Fibroblast of lung (primary cell): ENCODE results near the gene TLE6. TPM values are rescaled to one million over a fixed set of nuclear protein-coding genes. Genes with fewer than 3 reads are reported as not detected.

Experiments used
- DNase-seq, 2 donors: peaks; one replicate each; pipeline versions ENCODE4 v3.0.0 to v3.0.0-alpha.2; 2010; ENCODE audit warnings: low read depth in 2 of 2
- H2AFZ ChIP-seq: 2 replicates; pipeline ENCODE4 v1.5.1; 2012; ENCODE audit warnings: low read length, control low read depth, inconsistent platforms
- H3K27ac ChIP-seq: 2 replicates; pipeline ENCODE4 v1.5.1; 2011; ENCODE audit warnings: low read length, control low read depth; ENCODE audit not compliant: insufficient read depth
- H3K27me3 ChIP-seq: 2 replicates; pipeline ENCODE4 v1.5.1; 2011; ENCODE audit warnings: mild to moderate bottlenecking, low read length; ENCODE audit not compliant: control insufficient read depth, insufficient read depth
- H3K36me3 ChIP-seq: 2 replicates; pipeline ENCODE4 v1.5.1; 2011; ENCODE audit warnings: low read length; ENCODE audit not compliant: control insufficient read depth, insufficient read depth
- H3K4me1 ChIP-seq: 2 replicates; pipeline ENCODE4 v1.5.1; 2011; ENCODE audit warnings: low read length; ENCODE audit not compliant: control insufficient read depth, insufficient read depth; ENCODE audit errors: extremely low read depth
- H3K4me2 ChIP-seq: 2 replicates; pipeline ENCODE4 v1.5.1; 2011; ENCODE audit warnings: low read length, control low read depth; ENCODE audit not compliant: insufficient read depth; ENCODE audit errors: extremely low read depth
- H3K4me3 ChIP-seq, 4 experiments: fragments of 200-600 bp in 1 of 4; sonication (generic) in 1 of 4; replicated peaks in 1 of 4; 2 replicates each; pipeline ENCODE4 v1.5.1; 2011 to 2016; ENCODE audit warnings: low read length in 4 of 4, low read depth in 3 of 4, mild to moderate bottlenecking in 3 of 4, control low read depth in 2 of 4, inconsistent platforms in 1 of 4, mixed read lengths in 1 of 4; ENCODE audit not compliant: insufficient read depth in 1 of 4; ENCODE audit errors: control extremely low read depth in 1 of 4
- H3K79me2 ChIP-seq: 2 replicates; pipeline ENCODE4 v1.5.1; 2012; ENCODE audit warnings: mild to moderate bottlenecking, low read length, inconsistent platforms; ENCODE audit not compliant: control insufficient read depth, insufficient read depth
- H3K9ac ChIP-seq: 2 replicates; pipeline ENCODE4 v1.5.1; 2011; ENCODE audit warnings: mild to moderate bottlenecking, low read length, control low read depth; ENCODE audit not compliant: insufficient read depth
- H3K9me3 ChIP-seq: 2 replicates; pipeline ENCODE4 v1.5.1; 2012; ENCODE audit warnings: low read depth, low read length; ENCODE audit not compliant: control insufficient read depth, insufficient read depth
- H4K20me1 ChIP-seq: 2 replicates; pipeline ENCODE4 v1.5.1; 2011; ENCODE audit warnings: low read length; ENCODE audit not compliant: control insufficient read depth, insufficient read depth; ENCODE audit errors: extremely low read depth
- EZH2 ChIP-seq: IDR thresholded peaks from 2 replicates; pipeline ENCODE4 v1.5.1; 2012; ENCODE audit warnings: low read length, control low read depth, mild to moderate bottlenecking; ENCODE audit errors: missing control alignments
- polyA plus RNA-seq, 2 donors: library from polyadenylated mRNA; depleted of rRNA in 1 of 2; stranded (reverse) in 1 of 2; unstranded in 1 of 2; fragments of >200 nt; gene quantifications; 2 replicates each; pipeline ENCODE4 v1.2.1, GENCODE V29; 2011 to 2012; ENCODE audit warnings: missing spikeins in 1 of 2
- total RNA-seq: library from RNA; depleted of rRNA; stranded (reverse); fragments of >200 nt; gene quantifications from 2 replicates; pipeline ENCODE4 v1.2.1, GENCODE V29; 2014
- TF ChIP-seq, protein P1 (sequence below), 2 donors: IDR thresholded peaks in 1 of 2; conservative IDR thresholded peaks in 1 of 2; 1 replicate in 1 of 2; 2 replicates in 1 of 2; pipeline ENCODE4 v1.5.1; 2011 to 2012; ENCODE audit warnings: low read length in 2 of 2, control low read depth in 1 of 2, inconsistent platforms in 1 of 2, low read depth in 1 of 2, mild to moderate bottlenecking in 1 of 2

Gene TLE6
- total and polyA plus RNA-seq, 2 donors (not counting 1 experiment from before 2014, with no cell fraction given): 0.56 to 1.7 TPM

DNA sequence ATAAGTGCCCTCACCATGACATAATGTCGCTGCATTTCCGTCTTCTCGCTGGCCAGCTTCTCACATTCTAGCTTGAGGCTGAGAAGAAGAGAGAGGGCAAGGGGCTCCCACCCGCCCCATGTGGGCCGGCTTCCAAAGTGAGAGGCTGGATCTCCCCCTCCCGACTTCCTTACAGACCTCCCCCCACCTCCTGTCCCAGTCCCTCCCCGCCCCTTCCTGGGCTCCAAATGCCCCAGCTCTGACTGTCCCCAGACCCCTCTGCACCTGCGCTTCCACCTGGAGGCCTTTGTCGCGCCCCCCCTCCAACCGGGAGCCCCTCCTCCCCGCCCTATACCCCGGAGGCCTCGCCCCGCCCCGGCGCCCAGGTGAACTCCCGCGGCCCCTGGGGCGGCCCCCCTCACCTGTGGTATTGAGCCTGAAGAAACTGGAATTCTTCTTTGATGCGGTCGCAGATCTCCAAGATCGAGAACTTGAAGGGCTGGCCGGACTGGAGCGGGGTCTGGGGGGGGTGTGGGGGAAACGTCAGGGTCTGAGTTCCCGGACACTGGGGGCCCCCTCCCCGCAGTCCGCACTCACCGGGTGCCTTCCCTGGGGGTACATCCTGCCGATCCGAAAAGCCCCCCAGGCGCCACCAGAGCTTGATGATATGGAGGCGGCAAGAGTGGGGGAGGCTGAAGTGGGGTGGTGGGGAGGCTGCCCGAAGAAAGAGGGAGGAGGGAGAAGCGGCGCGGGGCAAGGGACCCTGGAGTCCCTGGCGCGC lies 51.1 kb downstream of the TLE6 start:
- Histone ChIP-seq H3K4me3 (peak overlapping the region; percentile 18 to 59 (median 27)), H3K79me2 (no peaks in the 10 kb centered on the region), H3K9me3 (no peaks in the 10 kb centered on the region), H3K9ac (no peak overlapping the region), H2AFZ (no peak overlapping the region), H3K27me3 (peaks cover 19% of the 10 kb centered on the region), H4K20me1 (no peaks in the 10 kb centered on the region), H3K27ac (no peak overlapping the region), H3K4me1 (no peaks in the 10 kb centered on the region), H3K4me2 (peak overlapping the region; percentile 35), H3K36me3 (no peaks in the 10 kb centered on the region)
- no peak for DNase-seq
- TF ChIP-seq, protein P1, sequence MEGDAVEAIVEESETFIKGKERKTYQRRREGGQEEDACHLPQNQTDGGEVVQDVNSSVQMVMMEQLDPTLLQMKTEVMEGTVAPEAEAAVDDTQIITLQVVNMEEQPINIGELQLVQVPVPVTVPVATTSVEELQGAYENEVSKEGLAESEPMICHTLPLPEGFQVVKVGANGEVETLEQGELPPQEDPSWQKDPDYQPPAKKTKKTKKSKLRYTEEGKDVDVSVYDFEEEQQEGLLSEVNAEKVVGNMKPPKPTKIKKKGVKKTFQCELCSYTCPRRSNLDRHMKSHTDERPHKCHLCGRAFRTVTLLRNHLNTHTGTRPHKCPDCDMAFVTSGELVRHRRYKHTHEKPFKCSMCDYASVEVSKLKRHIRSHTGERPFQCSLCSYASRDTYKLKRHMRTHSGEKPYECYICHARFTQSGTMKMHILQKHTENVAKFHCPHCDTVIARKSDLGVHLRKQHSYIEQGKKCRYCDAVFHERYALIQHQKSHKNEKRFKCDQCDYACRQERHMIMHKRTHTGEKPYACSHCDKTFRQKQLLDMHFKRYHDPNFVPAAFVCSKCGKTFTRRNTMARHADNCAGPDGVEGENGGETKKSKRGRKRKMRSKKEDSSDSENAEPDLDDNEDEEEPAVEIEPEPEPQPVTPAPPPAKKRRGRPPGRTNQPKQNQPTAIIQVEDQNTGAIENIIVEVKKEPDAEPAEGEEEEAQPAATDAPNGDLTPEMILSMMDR (conservative IDR thresholded peaks at IDR 0.05 in 1 of 2, IDR thresholded peaks at IDR 0.05 in 1 of 2; ENCODE audit: low read depth in 1 of 2, low read length in 2 of 2): no peak
- TF ChIP-seq EZH2: no peak

DNA sequence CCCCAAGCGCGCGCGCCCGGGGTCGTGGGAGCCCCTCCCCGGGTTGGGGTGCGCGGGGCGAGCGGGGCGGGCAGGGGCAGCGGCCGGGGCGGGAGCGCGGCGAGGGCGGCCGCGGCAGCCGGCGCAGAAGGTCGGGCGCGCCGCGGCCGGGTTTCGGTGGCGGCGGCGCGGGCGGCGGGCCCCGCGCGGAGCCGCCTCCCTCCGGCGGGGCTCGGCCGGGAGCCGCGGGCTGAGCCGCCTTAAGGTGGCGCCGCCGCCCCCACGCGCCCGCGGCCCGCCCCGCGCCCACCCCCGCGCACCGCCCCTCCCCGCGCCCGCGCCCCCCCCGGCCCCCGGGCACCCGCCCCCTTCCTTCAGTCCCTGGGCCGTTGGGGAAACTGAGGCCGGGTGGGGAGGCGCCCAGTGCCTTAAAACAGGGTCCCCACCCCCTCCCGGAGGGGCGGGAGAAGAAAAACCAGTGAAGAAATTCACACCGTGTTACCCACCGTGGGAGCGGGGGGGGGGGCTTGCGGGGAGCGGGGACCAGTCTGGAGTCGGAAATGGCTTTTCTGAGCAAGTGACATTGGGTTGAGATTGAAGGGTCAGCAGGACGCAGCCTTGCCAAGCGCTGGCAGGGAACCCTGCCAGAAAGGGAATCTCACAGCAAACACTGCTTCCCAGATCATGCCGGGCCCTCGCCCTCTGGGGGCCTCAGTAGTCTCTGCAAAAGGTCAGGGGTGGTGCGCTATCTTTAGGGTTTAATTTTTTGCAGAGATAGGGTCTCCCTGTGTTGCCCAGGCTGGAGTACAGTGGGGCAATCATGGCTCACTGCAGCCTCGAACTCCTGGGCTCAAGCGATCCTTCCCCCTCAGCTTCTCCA lies 51.9 kb downstream of the TLE6 start, which contains the start of gene TLE2:
TSS of gene TLE2 (minus strand) at position 216 of the 859 bp plus-strand sequence. CDS start 376 bp downstream, outside the sequence.
- DNase-seq: no peak
- peak within 1 kb of the TSS; percentile 18 to 59 (median 27) for H3K4me3 ChIP-seq
- peaks cover under 1% of the 10 kb centered on the region for H3K4me1 ChIP-seq
- H3K27me3 ChIP-seq: peaks cover 19% of the 10 kb centered on the region
- TF ChIP-seq, protein P1 (conservative IDR thresholded peaks at IDR 0.05 in 1 of 2, IDR thresholded peaks at IDR 0.05 in 1 of 2; ENCODE audit: low read depth in 1 of 2, low read length in 2 of 2): no peak
- TF ChIP-seq EZH2: peak; percentile 70
- no peak within 1 kb of the TSS for H3K27ac ChIP-seq
- H2AFZ ChIP-seq: no peak within 1 kb of the TSS
- H3K9me3 ChIP-seq: no peaks in the 10 kb centered on the region
- H3K4me2 ChIP-seq: peak within 1 kb of the TSS; percentile 35
- H4K20me1 ChIP-seq: no peaks in the 10 kb centered on the region
- no peaks in the 10 kb centered on the region for H3K79me2 ChIP-seq
- H3K36me3 ChIP-seq: no peaks in the 10 kb centered on the region
- H3K9ac ChIP-seq: no peak within 1 kb of the TSS

- Histone ChIP-seq H3K79me2 (no peaks in the 10 kb centered on the region), H3K27me3 (peaks cover 19% of the 10 kb centered on the region), H4K20me1 (no peaks in the 10 kb centered on the region), H3K36me3 (no peaks in the 10 kb centered on the region), H3K4me2 (no peak overlapping the region), H3K4me1 (peaks cover 12% of the 10 kb centered on the region), H3K27ac (no peak overlapping the region), H3K9me3 (no peaks in the 10 kb centered on the region), H3K9ac (no peak overlapping the region), H3K4me3 (no peak overlapping the region), H2AFZ (no peak overlapping the region)
- no peak for TF ChIP-seq EZH2
- TF ChIP-seq, protein P1 (conservative IDR thresholded peaks at IDR 0.05 in 1 of 2, IDR thresholded peaks at IDR 0.05 in 1 of 2; ENCODE audit: low read depth in 1 of 2, low read length in 2 of 2): no peak
- DNase-seq: no peak
These were observed 54.2 kb downstream of the TLE6 start for GRCh38 chr19:3031607-3031867.
